Measurements from ENCODE around the gene EFS.
"Not testable (repeated sequence)": the region's sequence is repeated elsewhere in the genome, so short reads cannot be mapped to it uniquely, and the experiment has no call there.

The EFS gene

DNA sequence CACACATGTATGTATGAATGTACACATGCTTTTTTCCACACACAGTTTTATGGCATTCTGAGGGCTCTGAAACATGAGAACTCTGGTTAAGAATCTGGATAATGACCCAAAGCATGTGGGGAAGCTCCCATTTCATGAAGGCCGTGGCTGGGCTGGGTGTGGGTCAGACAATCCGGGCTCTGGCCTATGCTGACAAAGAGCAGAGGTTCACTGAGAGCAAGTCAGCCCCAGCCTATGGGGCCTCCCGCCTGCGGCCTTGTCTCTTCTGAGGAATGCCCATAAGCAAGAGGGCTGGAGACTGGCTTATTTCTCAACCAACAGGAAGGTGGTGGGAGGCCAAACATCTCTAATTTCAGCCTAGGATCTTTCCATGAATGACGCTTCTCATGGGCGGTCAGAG lies 34.6 kb upstream of the EFS start:
- DNase-seq (ENCODE audit: low read depth in 2 of 2) = no peak

DNA sequence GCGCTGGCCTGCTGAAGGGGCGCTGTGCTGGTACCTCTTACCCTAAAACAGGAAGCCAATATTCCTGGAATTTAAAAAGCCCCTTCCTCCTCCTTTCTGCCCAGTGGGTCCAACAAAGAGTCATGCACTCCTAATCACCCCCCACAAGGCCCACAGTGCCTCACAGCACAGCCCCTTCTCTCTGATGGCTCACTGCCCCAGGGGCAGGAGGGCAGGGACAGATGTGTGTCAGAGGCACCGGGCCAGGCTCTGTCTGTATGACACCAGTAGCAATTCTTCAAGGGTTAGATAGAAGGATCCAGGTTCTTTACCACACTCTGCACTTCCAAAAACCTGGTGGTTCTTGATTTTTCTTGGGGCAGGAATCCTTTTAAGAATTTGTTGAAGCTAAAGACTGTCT lies 34.2 kb upstream of the EFS start:
- DNase-seq (ENCODE audit: low read depth in 2 of 2) = no peak

DNA sequence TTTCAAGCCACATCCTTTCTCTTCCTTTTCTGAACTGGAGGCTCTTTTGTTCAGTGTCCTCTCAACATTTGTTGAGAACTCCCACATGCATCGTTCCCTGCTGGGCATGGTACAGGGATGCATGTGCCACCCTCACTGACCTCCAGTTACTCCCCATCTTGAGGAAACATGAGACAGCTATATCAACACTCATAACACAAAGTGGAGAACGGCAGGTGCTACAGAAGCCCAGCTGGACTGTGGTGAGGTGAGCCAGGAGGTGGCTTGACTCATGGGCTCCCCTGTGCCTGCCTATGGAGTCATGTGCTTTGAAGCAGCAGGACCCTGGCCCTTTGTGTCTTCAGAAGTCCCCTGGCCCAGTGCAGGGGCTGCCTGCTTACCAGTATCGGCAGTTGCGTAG lies 33.4 kb upstream of the EFS start:
- DNase-seq (ENCODE audit: low read depth in 2 of 2) = no peak

DNA sequence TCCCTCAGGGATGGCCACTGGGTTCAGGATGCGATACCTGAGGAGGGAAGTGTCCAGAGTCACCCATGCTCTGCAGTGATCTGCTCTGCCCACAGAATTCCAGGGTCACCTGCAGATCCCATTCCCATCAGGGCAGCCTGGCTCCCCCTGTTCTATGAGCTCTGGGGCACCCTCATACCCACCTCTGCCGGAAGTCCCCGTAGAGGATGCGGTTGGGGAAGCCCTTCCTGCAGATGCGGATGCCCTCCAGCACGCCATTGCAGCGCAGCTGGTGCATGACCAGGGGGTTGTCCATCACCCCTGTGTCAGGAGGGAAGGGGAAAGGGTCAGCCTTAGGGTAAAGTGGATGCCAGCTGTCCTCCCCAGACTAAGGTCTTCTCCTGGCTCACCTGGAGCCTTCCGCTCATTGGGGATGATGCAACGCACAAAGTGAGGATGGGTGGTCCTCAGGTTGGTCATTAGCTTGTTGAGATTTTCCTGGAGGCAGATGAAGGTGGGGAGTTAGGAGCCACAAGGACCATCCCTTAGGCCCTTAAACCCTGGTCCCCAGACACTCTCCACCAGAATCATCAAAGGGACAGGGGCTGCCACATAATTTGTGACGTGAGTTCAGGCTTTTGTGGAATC lies 31.9 kb upstream of the EFS start:
- DNase-seq (ENCODE audit: low read depth in 2 of 2) = no peak

DNA sequence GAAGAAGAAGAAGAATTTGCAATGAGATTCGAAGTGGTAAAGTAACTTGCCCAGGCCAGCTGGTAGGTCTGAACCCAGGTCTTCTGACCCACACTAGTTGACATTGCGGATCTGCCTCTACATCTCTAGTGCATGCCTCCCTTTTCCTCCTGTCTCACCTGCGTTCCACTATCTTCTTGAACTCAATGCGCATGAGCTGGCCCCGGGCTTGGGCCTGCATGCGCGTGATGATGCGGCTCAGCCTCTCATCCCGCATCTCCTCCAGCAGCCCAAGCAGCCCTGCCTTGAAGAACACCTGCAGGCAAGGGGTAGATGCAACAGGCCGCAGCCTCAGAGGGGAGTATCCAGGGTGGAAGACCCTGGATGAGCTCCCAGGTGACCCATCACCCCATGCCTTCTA lies 31.2 kb upstream of the EFS start:
- no peak for DNase-seq (ENCODE audit: low read depth in 2 of 2)

DNA sequence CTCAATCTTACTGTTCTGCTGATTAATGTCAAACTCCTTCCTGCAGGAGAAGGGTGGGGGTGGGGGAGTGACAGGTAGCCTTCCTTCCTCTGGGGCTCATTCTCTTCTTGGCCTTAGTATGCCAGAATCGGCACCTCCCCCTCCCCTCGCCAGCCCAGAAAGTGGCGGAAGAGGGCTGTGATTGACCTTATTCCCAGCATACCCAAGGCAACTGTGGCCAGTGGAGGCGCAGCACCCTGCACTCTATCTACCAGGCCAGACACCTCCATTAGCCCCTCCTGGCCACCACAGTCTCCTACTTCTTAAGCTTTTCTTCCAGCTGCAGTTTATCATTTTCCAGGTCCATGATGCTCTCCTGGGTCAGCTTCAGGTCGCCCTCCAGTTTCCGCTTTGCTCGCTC lies 27.6 kb upstream of the EFS start:
- DNase-seq (ENCODE audit: low read depth in 2 of 2) = no peak

DNA sequence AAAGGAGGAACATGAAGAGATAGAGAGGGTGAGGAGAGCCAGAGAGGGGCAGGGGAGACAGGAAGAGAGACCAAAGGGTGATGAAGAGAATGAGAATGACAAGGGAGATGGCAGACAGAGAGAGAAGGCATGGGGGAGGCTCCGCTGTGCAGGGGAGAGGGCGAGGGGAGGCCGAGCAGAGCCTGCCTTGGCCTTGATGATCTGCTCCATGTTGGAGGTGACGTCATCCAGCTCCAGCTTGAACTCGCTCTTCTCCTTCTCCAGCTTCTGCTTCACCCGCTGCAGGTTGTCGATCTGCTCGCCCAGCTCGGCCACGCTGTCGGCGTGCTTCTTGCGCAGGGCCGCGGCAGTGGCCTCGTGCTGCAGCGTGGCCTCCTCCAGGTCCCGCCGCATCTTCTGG lies 24.9 kb upstream of the EFS start:
- DNase-seq (ENCODE audit: low read depth in 2 of 2) = not testable (repeated sequence)

DNA sequence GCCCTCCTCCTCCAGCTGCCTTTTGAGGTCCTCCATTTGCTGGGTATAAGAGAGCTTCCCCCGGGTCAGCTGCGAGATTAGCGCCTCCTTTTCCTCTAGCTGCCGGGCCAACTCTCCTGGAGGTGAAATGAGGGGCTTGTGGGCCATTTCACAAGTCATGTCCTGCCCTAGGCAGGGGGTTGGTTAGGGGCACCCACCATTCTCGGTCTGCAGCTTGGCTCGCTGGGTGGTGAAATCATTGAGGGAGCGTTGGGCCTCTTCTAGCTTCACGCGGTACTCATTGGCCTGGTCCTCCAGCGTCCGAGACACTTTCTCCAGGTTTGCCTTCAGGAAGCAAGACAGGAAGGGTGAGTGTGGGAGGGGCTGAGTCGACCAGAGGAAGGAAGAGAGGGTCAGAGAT lies 24.4 kb upstream of the EFS start:
- DNase-seq (ENCODE audit: low read depth in 2 of 2) = no peak

DNA sequence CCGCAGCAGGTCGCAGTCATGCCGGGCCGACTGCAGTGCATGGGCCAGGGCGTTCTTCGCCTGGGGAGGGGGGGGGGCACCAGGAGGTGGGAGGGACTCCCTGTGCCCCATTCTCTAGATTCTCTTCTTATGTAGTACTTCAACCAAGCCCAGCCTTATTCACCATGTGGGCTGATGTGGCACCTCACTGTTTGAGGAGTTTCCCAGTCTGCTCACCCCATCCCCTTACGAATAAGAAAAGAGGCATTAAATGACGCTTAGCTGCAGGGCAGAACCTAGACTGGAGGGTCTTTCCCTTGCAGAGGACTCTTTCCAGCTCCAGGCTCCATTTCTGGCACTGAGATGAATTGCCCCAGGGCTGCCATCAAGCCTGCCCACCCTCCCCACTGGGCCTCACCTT lies 24.0 kb upstream of the EFS start:
- DNase-seq (ENCODE audit: low read depth in 2 of 2) = no peak

DNA sequence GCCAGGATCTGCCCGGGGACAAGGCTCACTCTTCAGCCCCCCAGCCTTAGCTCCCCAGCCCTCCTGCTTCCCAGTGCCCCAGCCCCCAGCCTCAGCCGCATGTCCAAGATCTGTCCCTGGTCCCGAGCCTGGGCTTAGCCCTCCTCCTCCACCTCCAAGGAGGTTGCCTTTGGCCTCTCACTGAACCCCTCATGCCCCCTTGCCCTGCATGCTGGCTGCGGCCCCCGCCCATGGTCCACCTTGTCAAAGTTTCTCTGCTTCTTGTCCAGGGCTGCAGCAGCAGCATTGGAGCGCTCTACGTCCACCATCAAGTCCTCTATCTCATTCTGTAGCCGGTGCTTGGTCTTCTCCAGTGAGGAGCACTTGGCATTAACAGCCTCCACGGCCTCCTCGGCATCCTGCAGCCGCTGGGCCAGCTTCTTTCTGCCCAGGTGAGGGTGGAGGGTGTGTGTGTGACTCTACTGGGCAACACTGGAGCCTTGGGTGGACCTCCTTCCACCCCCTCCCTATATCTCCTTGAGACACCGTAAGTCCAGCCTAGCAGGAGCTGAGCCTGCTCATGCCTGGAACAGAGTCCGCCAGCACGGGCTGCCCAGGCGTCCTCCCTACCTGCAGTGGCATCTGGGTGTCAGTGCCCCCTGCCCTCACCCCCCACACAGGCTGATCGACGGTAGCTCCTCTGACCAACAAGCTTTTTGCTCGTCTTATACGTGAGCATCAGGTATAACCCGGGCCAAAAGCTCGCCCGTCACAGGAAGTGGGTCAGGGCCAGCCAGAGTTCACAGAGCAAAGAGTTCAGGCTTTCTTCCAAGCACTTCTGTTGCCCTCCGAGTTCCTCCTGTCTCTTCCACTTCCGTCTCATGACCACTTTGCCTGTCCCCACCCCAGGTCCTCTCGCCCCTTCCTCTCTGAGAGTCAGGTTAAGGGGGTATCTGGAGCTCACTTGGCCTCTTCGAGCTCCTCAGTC lies 23.2 kb upstream of the EFS start:
- no peak for DNase-seq (ENCODE audit: low read depth in 2 of 2)

DNA sequence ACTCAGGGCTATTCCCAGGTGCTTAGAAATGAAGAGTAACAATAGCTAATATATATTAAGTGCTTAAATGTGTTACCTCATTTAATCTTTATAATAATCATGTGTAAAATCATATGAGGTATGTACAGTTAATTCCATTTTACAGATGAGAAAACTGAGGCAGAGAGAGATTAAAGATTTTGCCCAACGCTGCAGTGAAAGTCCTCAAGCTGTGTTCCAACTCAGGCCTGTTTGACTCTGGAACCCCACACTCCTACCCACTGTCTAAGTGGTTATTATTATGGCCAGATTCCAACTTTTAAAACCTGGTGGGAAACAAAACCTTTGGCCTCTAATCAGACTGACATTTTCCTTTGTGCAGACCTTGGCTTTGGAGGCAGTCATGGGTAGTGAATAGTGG lies 22.0 kb upstream of the EFS start:
- DNase-seq (ENCODE audit: low read depth in 2 of 2) = no peak

DNA sequence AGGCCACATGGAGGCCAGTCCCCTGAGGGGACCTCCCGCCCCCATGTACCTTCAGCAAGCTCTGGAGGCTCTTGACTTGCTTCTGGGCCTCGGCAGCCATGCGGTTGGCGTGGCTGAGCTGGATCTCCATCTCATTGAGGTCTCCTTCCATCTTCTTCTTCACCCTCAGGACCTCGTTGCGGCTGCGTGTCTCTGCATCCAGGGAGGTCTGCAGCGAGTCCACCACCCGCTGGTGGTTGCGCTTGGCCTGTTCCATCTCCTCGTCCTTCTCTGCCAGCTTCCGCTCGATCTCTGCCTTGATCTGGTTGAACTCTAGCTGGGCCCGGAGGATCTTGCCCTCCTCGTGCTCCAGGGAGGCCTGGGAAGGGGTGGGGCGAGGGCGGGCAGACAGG lies 21.3 kb upstream of the EFS start:
- DNase-seq (ENCODE audit: low read depth in 2 of 2) = not testable (repeated sequence)

DNA sequence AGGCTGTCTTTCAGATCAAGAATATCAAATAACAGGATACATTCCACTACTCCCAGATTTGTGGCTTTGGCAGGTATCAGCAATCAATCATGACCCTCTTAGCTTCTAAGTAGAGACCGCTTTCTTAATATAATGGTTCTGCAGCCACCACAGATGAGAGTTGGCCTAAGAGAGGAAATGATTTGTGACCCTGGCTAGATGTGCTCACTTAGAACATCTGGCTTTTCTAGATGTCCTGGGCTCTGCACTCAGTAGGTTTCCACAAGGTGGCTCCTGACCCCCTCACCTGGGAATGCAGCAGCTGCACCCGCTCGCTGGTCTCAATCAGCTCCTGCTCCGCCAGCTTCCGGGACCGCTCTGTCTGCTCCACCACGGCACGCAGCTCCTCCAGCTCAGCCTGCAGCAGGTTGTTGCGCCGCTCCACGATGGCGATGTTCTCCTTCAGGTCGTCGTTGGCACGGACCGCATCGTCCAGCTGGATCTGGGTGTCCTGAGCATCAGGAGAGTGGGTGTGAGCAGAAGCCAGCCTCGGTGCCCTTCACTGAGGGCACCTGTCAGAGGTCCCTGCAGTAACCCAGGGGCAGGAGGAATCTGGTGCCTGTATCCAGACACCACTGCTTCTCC lies 20.8 kb upstream of the EFS start:
- DNase-seq (ENCODE audit: low read depth in 2 of 2) = no peak

DNA sequence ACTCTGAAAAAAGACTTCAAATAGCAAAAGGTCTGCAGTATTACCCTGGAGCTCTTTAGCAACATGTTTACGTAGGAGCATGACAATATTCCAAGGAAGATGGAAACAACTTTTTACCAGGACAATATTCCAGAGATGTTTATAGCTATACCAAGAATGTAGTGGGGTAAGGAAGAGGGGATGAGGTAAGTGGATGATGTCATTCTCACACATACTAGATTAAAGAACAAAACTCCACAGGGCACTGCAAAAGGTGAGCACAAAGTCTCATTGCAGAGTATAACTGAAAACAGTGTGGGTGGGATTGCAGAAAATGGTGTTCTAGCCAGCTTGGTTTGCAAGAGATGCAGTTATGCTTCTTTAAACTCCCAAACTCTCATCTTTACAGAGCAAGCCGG lies 20.3 kb upstream of the EFS start:
- DNase-seq (ENCODE audit: low read depth in 2 of 2) = no peak

DNA sequence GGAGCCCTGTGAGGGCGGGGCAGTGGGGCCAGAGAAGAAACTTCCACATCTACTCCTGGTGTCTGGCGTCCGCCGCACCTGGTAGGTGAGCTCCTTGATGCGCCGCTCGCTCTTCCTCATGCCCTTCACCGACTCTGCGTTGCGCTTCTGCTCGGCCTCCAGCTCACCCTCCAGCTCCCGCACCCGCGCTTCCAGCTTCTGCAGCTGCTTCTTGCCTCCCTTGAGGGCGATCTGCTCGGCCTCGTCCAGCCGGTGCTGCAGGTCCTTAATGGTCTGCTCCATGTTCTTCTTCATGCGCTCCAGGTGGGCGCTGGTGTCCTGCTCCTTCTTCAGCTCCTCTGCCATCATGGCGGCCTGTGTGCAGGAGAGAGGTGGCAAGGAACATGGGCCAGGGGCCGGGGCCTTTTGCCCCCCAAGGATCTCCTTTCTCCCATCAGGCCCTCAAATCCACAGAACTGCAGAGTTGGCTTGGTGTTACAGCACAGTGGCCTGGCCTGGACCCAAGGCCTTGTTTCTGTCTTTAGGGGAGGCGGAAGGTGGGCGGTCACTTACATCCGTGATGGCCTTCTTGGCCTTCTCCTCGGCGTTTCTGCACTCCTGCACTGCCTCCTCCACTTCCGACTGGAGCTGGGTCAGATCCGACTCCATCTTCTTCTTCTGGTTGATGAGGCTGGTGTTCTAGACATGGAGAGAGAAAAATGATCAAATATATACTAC lies 19.6 kb upstream of the EFS start:
- no peak for DNase-seq (ENCODE audit: low read depth in 2 of 2)

DNA sequence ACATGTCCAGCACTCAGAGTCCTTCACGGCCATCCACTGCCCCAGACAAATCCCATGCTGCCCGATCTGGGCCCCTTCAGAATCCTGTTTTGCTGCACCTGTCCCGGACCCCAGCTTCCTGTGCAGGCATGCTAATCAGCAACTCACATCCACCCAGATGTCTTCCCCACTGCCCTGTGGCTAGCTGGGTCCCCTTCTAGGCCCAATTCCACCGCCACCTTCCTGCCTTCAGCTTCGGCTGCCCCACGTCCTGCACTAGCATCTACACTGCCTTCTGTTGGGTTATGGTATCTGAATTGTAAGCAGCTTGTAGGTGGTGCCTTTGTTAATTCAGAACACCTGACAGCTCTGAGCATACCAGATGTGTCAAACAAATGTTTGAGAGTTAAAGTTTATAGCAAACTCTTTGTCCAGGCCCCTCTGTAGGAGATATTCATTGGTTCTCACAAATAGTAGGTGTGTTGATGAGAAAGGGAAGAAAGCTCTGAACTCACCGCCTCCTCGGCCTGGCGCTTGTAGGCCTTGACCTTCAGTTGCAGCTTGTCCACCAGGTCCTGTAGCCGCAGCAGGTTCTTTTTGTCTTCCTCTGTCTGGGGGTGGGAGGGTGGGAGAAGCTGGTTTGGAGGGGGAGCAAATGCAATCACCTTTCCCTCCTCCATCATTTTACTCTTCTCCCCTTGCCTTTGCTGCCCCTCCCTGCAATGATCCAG lies 17.9 kb upstream of the EFS start:
- DNase-seq (ENCODE audit: low read depth in 2 of 2) = no peak

DNA sequence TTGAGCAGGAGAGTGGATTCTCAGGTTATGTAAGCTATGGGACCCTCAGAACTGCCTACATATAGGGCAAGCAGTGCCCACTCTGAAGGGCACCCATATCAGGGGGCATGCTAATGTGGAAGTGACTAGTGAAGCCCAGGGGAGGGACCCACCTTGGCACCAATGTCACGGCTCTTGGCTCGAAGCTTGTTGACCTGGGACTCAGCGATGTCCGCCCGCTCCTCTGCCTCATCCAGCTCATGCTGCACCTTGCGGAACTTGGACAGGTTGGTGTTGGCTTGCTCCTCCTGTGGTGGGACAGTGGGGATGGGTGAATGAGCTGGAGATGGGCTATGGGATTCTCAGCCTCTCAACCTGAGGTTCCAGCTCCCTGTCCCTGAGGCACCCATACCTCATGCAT lies 17.3 kb upstream of the EFS start:
- DNase-seq (ENCODE audit: low read depth in 2 of 2) = no peak

DNA sequence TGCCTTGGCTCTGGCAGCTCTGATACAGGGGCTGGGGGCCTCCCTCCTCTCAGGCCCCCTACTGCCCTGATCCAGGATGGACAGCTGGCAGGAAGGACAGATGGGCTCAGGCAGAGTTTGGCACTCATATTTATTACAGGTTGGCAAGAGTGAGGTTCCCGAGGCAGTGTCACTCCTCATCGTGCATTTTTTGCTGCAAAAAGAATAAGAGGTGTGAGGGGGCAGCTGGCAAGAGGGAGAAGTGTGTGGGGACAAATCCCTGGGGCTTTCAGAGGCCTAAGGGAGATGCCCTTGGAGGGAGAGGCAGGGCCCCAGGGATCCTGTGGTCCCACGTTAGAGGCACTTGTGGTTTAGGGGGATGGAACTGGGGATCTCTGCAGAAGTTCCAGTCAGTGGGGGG lies 16.9 kb upstream of the EFS start:
- DNase-seq (ENCODE audit: low read depth in 2 of 2) = no peak

DNA sequence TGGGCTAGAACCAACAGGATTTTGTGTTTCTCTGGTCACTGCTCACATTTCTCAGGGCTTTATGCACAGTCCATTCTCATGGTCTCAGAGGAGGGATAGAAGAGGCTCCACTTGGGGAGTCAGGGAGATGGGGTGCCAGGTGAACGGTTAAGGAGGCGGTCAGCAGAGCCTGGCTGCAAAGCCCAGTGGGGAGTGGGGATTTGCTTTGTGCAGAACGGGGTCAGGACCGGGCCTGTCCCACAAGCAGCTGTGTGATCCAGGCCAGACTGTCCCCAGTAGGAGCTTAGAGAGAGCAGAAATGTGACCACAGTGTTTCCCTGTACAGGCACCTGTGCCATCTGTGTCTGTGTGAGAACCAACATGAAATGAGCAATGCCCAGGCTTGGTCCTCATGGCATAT lies 16.0 kb upstream of the EFS start:
- no peak for DNase-seq (ENCODE audit: low read depth in 2 of 2)

DNA sequence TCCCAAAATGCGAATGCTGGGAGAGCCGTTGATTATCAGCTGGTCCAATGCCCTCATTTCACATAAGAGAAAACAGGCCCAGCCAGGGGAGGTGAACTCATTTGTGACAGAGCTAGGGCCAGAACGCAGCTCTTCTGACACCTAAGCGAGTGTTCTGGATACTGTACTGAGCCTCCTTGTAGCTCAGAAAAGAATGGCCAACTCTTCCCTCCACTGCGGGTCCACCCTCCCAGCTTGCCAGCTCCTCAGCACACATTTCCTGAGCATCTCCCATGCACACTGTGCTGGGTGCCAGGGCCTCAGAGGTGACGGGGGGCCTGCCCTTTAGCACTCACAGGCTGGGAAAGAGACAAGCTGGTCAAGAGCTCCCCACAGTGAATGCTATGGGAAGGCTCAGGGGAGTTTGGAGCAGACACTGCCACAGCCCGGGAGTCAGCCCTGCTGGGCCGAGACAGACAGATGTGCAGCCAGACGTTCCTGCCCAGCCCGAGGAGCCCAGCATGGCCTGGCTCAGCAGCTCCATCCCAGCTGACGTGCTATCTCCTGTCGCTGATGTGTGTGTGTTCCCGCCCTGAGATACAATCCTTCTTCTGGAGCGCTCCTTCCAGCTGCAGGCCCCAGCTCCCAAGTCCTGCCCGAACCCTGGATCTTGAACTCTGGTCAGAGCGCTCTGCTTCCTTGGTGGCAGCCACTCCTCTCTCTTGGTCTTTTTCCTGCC lies 15.4 kb upstream of the EFS start:
- DNase-seq (ENCODE audit: low read depth in 2 of 2) = no peak

Measured in stimulated activated CD4-positive, alpha-beta T cell treated with anti-CD3 and anti-CD28 coated beads, Interleukin-15, amount 100 ng/mL, for 48 hours (primary cell).